ENCODE measurements around the gene LIMK1.
A peak's percentile ranks its signal among the peaks of the same experiment; 100 is the strongest.

Gene LIMK1

GRCh38 chr7:74068378-74069085 is 15.1 kb upstream of the LIMK1 start:
- no peaks in the 10 kb centered on the region for H4K20me1 ChIP-seq (ENCODE audit: insufficient read depth, low read length)
- TF ChIP-seq EZH2phosphoT487 (IDR thresholded peaks at IDR 0.05; ENCODE audit: low read depth) = no peak
- TF ChIP-seq, protein P1, sequence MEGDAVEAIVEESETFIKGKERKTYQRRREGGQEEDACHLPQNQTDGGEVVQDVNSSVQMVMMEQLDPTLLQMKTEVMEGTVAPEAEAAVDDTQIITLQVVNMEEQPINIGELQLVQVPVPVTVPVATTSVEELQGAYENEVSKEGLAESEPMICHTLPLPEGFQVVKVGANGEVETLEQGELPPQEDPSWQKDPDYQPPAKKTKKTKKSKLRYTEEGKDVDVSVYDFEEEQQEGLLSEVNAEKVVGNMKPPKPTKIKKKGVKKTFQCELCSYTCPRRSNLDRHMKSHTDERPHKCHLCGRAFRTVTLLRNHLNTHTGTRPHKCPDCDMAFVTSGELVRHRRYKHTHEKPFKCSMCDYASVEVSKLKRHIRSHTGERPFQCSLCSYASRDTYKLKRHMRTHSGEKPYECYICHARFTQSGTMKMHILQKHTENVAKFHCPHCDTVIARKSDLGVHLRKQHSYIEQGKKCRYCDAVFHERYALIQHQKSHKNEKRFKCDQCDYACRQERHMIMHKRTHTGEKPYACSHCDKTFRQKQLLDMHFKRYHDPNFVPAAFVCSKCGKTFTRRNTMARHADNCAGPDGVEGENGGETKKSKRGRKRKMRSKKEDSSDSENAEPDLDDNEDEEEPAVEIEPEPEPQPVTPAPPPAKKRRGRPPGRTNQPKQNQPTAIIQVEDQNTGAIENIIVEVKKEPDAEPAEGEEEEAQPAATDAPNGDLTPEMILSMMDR (IDR thresholded peaks at IDR 0.05; ENCODE audit: low read depth, low read length) = no peak
- H3K9me3 ChIP-seq (ENCODE audit: insufficient read depth, low read length) = no peaks in the 10 kb centered on the region
- H3K27ac ChIP-seq (ENCODE audit: low read length) = no peak overlapping the region
- H3K9ac ChIP-seq (ENCODE audit: low read length) = no peak overlapping the region; the same call in 1 of the 2 replicates
- H2AFZ ChIP-seq (ENCODE audit: low read depth, low read length) = peak overlapping the region; percentile 71
- H3K27me3 ChIP-seq (ENCODE audit: low read depth, low read length) = no peaks in the 10 kb centered on the region
- H3K4me3 ChIP-seq (ENCODE audit: low read length) = no peak overlapping the region
- no peaks in the 10 kb centered on the region for H3K79me2 ChIP-seq (ENCODE audit: low read length)
- H3K4me2 ChIP-seq (ENCODE audit: low read length) = peak overlapping the region; percentile 34
- peaks cover 12% of the 10 kb centered on the region for H3K4me1 ChIP-seq (ENCODE audit: low read length)
- no peaks in the 10 kb centered on the region for H3K36me3 ChIP-seq (replicated peaks; ENCODE audit: low read depth, low read length)

DNA sequence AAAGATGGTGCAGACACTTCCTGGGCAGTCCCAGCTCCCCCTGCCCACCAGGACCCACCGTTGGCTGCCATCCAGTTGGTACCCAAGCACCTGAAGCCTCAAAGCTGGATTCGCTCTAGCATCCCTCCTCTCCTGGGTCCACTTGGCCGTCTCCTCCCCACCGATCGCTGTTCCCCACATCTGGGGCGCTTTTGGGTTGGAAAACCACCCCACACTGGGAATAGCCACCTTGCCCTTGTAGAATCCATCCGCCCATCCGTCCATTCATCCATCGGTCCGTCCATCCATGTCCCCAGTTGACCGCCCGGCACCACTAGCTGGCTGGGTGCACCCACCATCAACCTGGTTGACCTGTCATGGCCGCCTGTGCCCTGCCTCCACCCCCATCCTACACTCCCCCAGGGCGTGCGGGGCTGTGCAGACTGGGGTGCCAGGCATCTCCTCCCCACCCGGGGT is 14.5 kb upstream of the LIMK1 start:
- Histone ChIP-seq H4K20me1 (ENCODE audit: insufficient read depth, low read length) (no peaks in the 10 kb centered on the region), H3K4me1 (ENCODE audit: low read length) (peaks cover 12% of the 10 kb centered on the region), H3K9ac (ENCODE audit: low read length) (no peak overlapping the region), H3K9me3 (ENCODE audit: insufficient read depth, low read length) (no peaks in the 10 kb centered on the region), H3K27ac (ENCODE audit: low read length) (no peak overlapping the region), H3K4me3 (ENCODE audit: low read length) (no peak overlapping the region), H2AFZ (ENCODE audit: low read depth, low read length) (no peak overlapping the region), H3K36me3 (replicated peaks; ENCODE audit: low read depth, low read length) (no peaks in the 10 kb centered on the region), H3K4me2 (ENCODE audit: low read length) (0 out of 2 replicates have a peak overlapping the region, but pooled peaks have one; percentile 34), H3K27me3 (ENCODE audit: low read depth, low read length) (no peaks in the 10 kb centered on the region), H3K79me2 (ENCODE audit: low read length) (no peaks in the 10 kb centered on the region)
- no peak for TF ChIP-seq EZH2phosphoT487 (IDR thresholded peaks at IDR 0.05; ENCODE audit: low read depth)
- TF ChIP-seq, protein P1 (IDR thresholded peaks at IDR 0.05; ENCODE audit: low read depth, low read length) = no peak

GRCh38 chr7:74069790-74070618 is 13.6 kb upstream of the LIMK1 start:
- no peak overlapping the region for H2AFZ ChIP-seq (ENCODE audit: low read depth, low read length)
- H3K36me3 ChIP-seq (replicated peaks; ENCODE audit: low read depth, low read length) = no peaks in the 10 kb centered on the region

DNA sequence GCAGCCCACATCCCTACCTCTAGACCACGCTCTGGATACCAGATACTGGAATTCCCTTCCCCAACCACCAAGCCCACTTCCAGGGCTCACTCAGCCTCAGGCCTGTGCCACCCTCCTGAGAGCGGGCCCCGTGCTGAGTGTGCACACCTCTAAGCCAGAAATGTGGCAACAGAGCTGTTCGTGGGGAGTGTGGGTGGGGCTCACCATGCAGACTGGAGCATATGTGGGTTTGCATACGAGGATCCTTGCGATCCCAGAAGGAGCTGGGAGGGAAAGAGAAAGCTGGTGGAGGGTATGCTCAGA is 13.0 kb upstream of the LIMK1 start:
- Histone ChIP-seq H3K9me3 (ENCODE audit: insufficient read depth, low read length) (no peaks in the 10 kb centered on the region), H3K36me3 (replicated peaks; ENCODE audit: low read depth, low read length) (no peaks in the 10 kb centered on the region), H4K20me1 (ENCODE audit: insufficient read depth, low read length) (no peaks in the 10 kb centered on the region), H2AFZ (ENCODE audit: low read depth, low read length) (no peak overlapping the region), H3K9ac (ENCODE audit: low read length) (no peak overlapping the region), H3K27me3 (ENCODE audit: low read depth, low read length) (no peaks in the 10 kb centered on the region), H3K4me3 (ENCODE audit: low read length) (no peak overlapping the region), H3K79me2 (ENCODE audit: low read length) (no peaks in the 10 kb centered on the region), H3K27ac (ENCODE audit: low read length) (no peak overlapping the region), H3K4me1 (ENCODE audit: low read length) (peaks cover 12% of the 10 kb centered on the region), H3K4me2 (ENCODE audit: low read length) (no peak overlapping the region)
- TF ChIP-seq, protein P1 (IDR thresholded peaks at IDR 0.05; ENCODE audit: low read depth, low read length) = no peak
- TF ChIP-seq EZH2phosphoT487 (IDR thresholded peaks at IDR 0.05; ENCODE audit: low read depth) = no peak

More at GRCh38 chr7:74069790-74070618, 13.6 kb upstream of the LIMK1 start:
- peaks cover 12% of the 10 kb centered on the region for H3K4me1 ChIP-seq (ENCODE audit: low read length)
- H3K9me3 ChIP-seq (ENCODE audit: insufficient read depth, low read length) = no peaks in the 10 kb centered on the region
- no peak overlapping the region for H3K4me3 ChIP-seq (ENCODE audit: low read length)
- H4K20me1 ChIP-seq (ENCODE audit: insufficient read depth, low read length) = no peaks in the 10 kb centered on the region
- no peak overlapping the region for H3K4me2 ChIP-seq (ENCODE audit: low read length)
- no peak overlapping the region for H3K9ac ChIP-seq (ENCODE audit: low read length)
- H3K79me2 ChIP-seq (ENCODE audit: low read length) = no peaks in the 10 kb centered on the region
- no peak for TF ChIP-seq EZH2phosphoT487 (IDR thresholded peaks at IDR 0.05; ENCODE audit: low read depth)
- TF ChIP-seq, protein P1 (IDR thresholded peaks at IDR 0.05; ENCODE audit: low read depth, low read length) = no peak
- H3K27ac ChIP-seq (ENCODE audit: low read length) = no peak overlapping the region
- no peaks in the 10 kb centered on the region for H3K27me3 ChIP-seq (ENCODE audit: low read depth, low read length)
